ENCODE results near the gene COMMD1. TPM values are rescaled to one million over a fixed set of nuclear protein-coding genes. Genes with fewer than 3 reads are reported as not detected.

Gene COMMD1
- polyA plus RNA-seq, 1 donor from 2014 or later: 69.1 TPM

- H3K79me2 ChIP-seq (replicated peaks; ENCODE audit: insufficient read depth, low read length): no peaks in the 10 kb centered on the region
- no peak overlapping the region for H3K4me2 ChIP-seq (ENCODE audit: low read length)
- no peaks in the 10 kb centered on the region for H3K36me3 ChIP-seq (ENCODE audit: insufficient read depth, low read length)
- no peaks in the 10 kb centered on the region for H3K27me3 ChIP-seq (ENCODE audit: insufficient read depth, low read depth, low read length)
- TF ChIP-seq, protein P1, sequence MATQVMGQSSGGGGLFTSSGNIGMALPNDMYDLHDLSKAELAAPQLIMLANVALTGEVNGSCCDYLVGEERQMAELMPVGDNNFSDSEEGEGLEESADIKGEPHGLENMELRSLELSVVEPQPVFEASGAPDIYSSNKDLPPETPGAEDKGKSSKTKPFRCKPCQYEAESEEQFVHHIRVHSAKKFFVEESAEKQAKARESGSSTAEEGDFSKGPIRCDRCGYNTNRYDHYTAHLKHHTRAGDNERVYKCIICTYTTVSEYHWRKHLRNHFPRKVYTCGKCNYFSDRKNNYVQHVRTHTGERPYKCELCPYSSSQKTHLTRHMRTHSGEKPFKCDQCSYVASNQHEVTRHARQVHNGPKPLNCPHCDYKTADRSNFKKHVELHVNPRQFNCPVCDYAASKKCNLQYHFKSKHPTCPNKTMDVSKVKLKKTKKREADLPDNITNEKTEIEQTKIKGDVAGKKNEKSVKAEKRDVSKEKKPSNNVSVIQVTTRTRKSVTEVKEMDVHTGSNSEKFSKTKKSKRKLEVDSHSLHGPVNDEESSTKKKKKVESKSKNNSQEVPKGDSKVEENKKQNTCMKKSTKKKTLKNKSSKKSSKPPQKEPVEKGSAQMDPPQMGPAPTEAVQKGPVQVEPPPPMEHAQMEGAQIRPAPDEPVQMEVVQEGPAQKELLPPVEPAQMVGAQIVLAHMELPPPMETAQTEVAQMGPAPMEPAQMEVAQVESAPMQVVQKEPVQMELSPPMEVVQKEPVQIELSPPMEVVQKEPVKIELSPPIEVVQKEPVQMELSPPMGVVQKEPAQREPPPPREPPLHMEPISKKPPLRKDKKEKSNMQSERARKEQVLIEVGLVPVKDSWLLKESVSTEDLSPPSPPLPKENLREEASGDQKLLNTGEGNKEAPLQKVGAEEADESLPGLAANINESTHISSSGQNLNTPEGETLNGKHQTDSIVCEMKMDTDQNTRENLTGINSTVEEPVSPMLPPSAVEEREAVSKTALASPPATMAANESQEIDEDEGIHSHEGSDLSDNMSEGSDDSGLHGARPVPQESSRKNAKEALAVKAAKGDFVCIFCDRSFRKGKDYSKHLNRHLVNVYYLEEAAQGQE (IDR thresholded peaks at IDR 0.05; ENCODE audit: borderline replicate concordance): no peak
- TF ChIP-seq TAF1 (IDR thresholded peaks at IDR 0.05; ENCODE audit: low read depth) (no peak), POLR2AphosphoS5 (IDR thresholded peaks at IDR 0.05) (no peak), MXI1 (conservative IDR thresholded peaks at IDR 0.05; ENCODE audit: poor library complexity, severe bottlenecking) (no peak), EP300 (conservative IDR thresholded peaks at IDR 0.05; ENCODE audit: poor library complexity, severe bottlenecking) (no peak), EZH2 (IDR thresholded peaks at IDR 0.05; ENCODE audit: borderline replicate concordance, insufficient read depth, low read length, poor library complexity, severe bottlenecking) (no peak), RAD21 (conservative IDR thresholded peaks at IDR 0.05) (no peak), SMC3 (conservative IDR thresholded peaks at IDR 0.05; ENCODE audit: poor library complexity) (no peak)
- TF ChIP-seq, protein P2, sequence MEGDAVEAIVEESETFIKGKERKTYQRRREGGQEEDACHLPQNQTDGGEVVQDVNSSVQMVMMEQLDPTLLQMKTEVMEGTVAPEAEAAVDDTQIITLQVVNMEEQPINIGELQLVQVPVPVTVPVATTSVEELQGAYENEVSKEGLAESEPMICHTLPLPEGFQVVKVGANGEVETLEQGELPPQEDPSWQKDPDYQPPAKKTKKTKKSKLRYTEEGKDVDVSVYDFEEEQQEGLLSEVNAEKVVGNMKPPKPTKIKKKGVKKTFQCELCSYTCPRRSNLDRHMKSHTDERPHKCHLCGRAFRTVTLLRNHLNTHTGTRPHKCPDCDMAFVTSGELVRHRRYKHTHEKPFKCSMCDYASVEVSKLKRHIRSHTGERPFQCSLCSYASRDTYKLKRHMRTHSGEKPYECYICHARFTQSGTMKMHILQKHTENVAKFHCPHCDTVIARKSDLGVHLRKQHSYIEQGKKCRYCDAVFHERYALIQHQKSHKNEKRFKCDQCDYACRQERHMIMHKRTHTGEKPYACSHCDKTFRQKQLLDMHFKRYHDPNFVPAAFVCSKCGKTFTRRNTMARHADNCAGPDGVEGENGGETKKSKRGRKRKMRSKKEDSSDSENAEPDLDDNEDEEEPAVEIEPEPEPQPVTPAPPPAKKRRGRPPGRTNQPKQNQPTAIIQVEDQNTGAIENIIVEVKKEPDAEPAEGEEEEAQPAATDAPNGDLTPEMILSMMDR (IDR thresholded peaks at IDR 0.05; ENCODE audit: poor library complexity, severe bottlenecking): no peak
- no peak overlapping the region for H3K4me3 ChIP-seq (ENCODE audit: low read length)
- H3K9ac ChIP-seq (ENCODE audit: low read length): no peak overlapping the region
- no peaks in the 10 kb centered on the region for H3F3A ChIP-seq (ENCODE audit: insufficient read depth, low read length, poor library complexity, severe bottlenecking)
- no peaks in the 10 kb centered on the region for H3K9me3 ChIP-seq (ENCODE audit: low read length)
- H3K9me2 ChIP-seq (ENCODE audit: insufficient read depth, low read length): no peaks in the 10 kb centered on the region
- H4K20me1 ChIP-seq (ENCODE audit: insufficient read depth): no peaks in the 10 kb centered on the region
- no peak overlapping the region for H3K27ac ChIP-seq (ENCODE audit: low read length)
- no peak overlapping the region for H2AFZ ChIP-seq (ENCODE audit: low read depth, low read length)
Observed at GRCh38 chr2:61949714-61950560, 44.5 kb downstream of the COMMD1 start.

DNA sequence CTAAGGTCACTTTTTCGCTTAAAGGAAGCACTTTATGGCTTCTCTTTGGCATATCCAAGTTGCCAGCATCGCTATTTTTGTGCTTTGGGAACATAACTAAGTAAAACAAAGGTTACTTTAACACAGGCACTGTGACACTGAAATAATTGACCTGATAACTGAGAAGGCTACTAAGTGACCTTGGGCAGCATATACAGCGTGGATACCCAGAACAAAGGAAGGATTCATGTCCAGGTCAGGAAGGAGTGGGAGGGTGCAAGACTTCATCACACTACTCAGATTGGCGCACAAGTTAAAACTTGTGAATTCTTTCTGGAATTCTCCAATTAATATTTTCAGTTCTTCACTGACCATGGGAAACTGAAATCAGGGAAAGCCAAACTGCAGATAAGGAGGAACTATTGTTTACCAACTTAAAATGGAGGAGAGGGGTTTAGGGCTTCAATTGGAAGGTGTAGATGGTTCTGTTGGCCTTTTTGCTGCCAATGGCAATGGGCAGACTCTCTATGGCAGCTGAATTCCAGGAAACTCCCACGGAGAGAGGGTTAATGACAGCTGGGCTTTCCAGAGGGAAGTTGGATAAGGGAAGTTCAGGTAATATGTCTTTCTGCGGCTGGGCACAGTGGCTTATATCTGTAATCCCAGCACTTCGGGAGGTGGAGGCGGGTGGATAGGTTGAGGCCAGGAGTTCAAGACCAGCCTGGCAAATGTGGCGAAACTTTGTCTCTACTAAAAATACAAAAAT lies 45.3 kb downstream of the COMMD1 start:
- Histone ChIP-seq H3K27me3 (ENCODE audit: insufficient read depth, low read depth, low read length) (no peaks in the 10 kb centered on the region), H3K27ac (ENCODE audit: low read length) (no peak overlapping the region), H3K9me3 (ENCODE audit: low read length) (no peaks in the 10 kb centered on the region), H3K9me2 (ENCODE audit: insufficient read depth, low read length) (no peaks in the 10 kb centered on the region), H3F3A (ENCODE audit: insufficient read depth, low read length, poor library complexity, severe bottlenecking) (no peaks in the 10 kb centered on the region), H3K4me2 (ENCODE audit: low read length) (no peak overlapping the region), H3K4me3 (ENCODE audit: low read length) (no peak overlapping the region), H3K36me3 (ENCODE audit: insufficient read depth, low read length) (no peaks in the 10 kb centered on the region), H4K20me1 (ENCODE audit: insufficient read depth) (no peaks in the 10 kb centered on the region), H3K79me2 (replicated peaks; ENCODE audit: insufficient read depth, low read length) (no peaks in the 10 kb centered on the region), H3K9ac (ENCODE audit: low read length) (no peak overlapping the region), H2AFZ (ENCODE audit: low read depth, low read length) (no peak overlapping the region)
- no peak for TF ChIP-seq SMC3 (conservative IDR thresholded peaks at IDR 0.05; ENCODE audit: poor library complexity)
- TF ChIP-seq TAF1 (IDR thresholded peaks at IDR 0.05; ENCODE audit: low read depth): no peak
- TF ChIP-seq, protein P1 (IDR thresholded peaks at IDR 0.05; ENCODE audit: borderline replicate concordance): no peak
- no peak for TF ChIP-seq MXI1 (conservative IDR thresholded peaks at IDR 0.05; ENCODE audit: poor library complexity, severe bottlenecking)
- TF ChIP-seq, protein P2 (IDR thresholded peaks at IDR 0.05; ENCODE audit: poor library complexity, severe bottlenecking): no peak
- no peak for TF ChIP-seq EZH2 (IDR thresholded peaks at IDR 0.05; ENCODE audit: borderline replicate concordance, insufficient read depth, low read length, poor library complexity, severe bottlenecking)
- no peak for TF ChIP-seq RAD21 (conservative IDR thresholded peaks at IDR 0.05)
